Jurkat, Clone E6-1 (cell line): ENCODE data around the gene FOXN4.

ENCODE experiments used
- DNase-seq: peaks from one replicate; pipeline ENCODE4 v3.0.0-alpha.2; 2011; ENCODE audit warnings: low read depth, low spot score
- H3K4me3 ChIP-seq: 2 replicates; pipeline ENCODE4 v1.5.1; 2011; ENCODE audit warnings: mild to moderate bottlenecking, low read length, control low read depth, moderate library complexity

The FOXN4 gene

DNA sequence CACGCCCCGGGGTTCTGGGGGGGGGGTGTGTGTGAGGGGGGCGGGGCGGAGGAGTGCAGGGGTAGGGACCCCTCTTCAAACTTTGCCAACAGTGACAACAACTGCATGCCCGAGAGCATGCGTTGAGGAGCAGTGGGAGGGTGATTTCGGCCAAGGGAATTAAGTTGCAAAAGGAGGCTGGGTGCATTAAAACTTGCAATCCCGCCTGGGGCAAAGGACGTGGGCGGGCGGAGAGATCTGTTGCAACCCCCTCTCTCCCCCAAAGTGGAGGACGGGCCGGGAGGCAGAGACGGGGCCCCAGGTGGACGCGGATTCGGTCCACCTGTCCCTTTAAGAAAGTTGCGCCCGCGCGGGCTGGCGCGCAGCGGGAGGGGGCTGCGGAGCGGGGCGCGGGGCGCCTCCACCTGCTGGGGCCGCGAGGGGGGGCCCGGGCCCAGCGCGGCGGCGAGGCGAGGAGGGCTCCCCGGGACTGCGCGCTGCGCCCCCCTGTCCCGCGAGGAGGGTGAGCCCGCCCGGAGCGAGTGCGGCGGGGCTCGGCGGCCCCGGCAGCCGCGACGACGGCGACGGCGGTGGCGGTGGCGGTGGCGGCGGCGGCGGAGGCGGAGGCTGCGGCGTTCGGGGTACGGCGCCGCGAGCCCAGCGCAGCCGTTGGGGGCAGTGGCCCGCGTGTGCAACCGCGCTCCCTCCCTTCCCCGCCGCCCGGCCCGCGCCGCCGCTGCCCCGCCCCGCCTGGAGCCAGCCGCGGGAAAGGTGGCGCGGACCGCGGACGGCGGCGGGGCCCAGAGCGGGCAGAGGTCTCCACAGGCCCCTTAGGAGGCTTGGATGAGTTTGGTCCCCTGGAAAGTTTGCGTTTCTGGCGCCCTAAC, 530 bp upstream of the FOXN4 start:
- no peak for DNase-seq

DNA sequence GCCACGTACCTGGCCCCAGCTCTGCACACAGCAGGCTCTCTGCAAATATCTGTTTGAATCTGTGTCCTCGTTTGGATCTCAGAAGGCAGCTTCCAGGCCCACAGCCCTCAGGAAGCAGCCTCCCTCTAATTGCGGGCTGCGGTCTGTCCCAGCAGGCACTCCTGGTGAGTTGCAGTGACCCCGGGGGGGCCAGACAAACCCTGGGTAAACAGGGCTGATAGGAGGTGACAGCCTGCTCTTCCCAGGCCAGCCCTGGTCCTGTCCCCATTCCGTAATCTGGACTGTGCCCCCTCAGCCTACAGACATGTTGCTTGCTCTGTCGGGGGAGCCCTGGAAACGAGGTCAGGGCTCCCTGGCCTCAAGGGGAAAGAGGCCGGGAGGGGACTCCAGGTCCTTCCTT, 2.0 kb downstream of the FOXN4 start:
- no peak overlapping the region for H3K4me3 ChIP-seq
- DNase-seq = no peak

More for the DNA sequence above, 530 bp upstream of the FOXN4 start:
- peak overlapping the region; percentile 40 for H3K4me3 ChIP-seq

DNA sequence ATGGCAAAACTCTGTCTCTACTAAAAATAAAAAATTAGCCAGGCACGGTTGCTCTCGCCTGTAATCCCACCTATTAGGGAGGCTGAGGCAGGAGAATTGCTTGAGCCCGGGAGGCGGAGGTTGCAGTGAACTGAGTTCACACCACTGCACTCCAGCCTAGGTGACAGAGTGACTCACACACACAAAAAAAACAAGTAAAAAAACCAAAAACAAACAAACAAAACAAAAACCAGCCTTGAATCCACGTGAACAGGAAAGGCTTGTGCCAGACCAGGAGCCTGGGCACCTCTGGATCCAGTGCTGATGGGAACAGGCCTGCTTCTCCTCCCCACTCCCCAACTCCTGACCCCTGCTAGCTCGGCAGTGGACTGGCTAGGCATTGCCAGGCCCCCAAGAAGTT, 3.5 kb downstream of the FOXN4 start:
- no peak for DNase-seq
- H3K4me3 ChIP-seq = no peak overlapping the region

DNA sequence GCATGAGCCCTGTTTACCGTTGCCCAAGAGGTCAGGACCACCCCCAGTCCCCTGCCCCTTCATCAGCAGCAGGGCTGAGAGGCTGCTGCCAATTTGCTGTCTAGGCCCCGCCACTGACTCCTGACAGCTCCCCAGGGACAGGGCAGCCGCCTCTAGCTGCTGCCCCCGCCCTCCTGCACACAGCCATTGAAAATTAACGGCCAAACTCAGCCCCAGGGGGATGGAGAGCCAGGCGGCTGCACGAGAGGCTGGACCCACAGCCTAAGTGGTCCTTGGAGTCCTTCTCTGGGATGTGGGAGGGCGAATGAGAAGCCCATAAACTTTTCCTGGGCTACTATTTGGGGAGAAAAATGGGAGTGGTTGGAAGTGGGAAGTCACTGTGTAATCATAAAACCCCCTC, 4.6 kb downstream of the FOXN4 start:
- no peak overlapping the region for H3K4me3 ChIP-seq
- DNase-seq = no peak

DNA sequence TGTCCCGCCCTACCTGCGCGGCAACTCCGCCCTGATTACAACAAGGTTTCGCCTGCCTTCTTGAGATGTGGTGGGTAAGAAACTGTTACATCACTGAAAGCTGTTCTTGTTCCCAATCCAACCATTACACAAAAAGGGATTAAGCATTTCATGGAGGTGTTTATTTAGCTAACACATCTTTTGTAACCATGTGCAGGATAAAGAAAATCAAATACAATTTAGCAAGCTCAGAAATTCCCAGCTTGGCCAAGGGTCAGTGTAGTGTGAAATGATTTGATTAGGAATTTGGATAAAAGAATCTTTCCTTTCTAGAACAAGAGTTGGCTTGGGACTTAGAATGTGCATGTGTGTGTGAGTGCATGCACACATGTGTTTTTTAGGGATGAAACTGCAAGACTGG, 6.3 kb downstream of the FOXN4 start:
- no peak for DNase-seq
- H3K4me3 ChIP-seq = no peak overlapping the region

DNA sequence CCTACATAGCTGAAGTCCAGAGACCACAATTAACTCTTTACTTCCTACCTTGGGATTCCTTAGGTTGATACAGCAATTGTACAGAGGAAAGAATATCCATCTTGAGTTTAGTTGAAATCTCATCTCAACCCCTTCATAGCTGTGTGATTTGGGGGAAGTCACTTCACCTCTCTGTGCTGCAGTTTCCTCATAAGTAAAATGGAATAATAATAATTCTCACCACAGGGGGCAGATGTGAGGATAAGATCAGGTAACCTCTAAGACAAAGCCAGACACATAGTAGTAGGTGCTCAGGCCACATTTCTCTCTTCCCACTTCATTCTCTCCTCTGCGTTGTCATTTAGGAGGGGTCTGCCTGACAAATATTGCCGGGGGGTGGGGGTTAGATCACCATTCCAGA, 6.7 kb downstream of the FOXN4 start:
- peak; percentile 28 for DNase-seq
- no peak overlapping the region for H3K4me3 ChIP-seq

DNA sequence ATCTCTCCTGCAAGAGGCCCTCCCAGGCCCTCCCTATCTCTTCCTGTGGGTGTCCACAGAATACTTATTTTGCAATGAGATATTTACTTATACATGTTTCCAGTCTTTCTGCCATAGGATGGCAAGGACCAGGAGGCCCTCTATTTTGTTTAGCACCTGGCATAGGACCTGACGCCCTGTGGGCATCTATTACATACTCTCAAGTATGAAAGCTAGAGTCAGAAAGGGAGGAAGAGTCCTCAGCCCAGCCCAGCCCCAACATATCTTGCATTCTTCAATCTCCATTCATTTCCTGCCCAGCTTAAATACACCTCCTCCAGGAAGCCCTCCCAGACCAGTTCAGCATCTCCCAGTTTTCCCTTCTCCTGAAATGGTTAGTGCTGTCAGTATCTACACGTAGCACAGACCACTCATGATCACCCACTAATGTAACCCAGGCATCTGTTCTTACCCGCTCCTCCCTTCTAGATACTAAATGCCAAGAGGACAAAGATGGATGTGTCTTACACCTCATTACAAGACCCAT, 7.4 kb downstream of the FOXN4 start:
- no peak for DNase-seq
- no peak overlapping the region for H3K4me3 ChIP-seq

DNA sequence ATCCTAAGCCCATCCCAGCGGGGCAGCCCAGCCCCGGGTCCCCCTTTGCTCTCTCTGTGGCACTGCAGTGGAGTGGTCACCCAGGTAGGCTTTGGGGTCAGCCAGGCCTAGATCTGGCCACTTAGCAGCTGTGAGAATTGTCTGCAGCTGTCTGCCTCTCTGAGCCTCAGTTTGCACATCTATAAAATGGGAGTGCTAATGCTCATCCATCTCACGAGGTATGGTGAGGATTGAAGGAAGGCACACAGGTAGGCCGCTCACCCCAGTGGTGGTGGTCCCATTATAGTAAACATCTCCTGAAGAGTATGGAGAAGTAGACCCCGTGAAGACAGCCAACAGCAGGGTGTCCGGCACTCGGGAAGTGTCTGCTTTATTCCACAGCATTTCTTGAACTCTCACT, 9.2 kb downstream of the FOXN4 start:
- H3K4me3 ChIP-seq = no peak overlapping the region
- DNase-seq = no peak

DNA sequence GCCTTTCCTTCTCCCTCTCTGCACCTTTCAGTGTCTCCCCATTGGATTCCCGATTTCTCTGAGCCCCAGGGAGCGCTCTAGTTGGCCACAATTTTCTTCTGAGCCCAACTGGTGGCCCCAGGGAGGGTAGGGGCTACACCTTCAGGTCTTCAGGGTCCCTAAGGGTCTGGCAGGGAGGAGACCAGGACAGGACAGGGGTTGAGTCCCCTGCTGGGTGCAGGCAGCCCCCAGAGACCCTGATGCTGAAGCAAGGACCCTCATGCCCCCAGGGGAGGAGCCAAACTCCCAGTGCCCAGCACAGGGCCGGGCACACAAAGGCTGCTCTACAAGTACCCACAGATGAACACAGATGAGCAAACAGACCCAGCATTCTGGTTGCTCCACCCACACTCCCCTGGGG, 12.7 kb downstream of the FOXN4 start:
- no peak overlapping the region for H3K4me3 ChIP-seq
- DNase-seq = no peak

DNA sequence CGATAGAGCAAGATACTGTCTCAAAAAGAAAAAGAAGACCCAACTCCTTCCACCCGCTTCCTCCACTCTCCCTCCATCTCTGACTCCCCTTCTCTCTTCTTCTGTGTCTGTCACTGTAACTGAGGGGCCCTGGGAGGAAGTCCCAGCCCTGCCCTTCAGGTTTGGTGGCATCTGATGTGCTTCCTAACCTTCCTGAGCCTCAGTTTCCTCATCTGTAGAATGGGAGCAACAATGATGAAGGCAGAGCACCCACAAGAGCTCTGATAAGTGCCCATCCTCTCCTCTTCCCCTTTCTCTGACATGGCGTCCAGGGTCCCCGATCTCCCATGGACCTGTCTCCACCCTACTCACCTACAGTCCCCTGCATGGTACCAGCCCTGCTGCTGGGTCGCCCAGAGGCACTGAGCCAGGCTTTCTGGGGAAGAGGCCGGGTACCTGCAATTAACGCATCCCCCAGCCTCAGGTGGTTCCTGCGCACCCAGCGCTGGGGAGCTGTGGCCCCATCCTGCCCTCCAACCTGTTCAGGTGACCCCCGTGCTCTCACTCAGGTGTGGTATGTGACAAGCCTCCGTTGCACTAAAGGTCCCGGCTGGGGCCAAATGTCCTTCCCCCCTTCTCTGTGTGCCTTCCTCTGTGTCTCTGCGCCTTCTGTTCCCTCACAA, 13.2 kb downstream of the FOXN4 start:
- no peak for DNase-seq
- H3K4me3 ChIP-seq = no peak overlapping the region

DNA sequence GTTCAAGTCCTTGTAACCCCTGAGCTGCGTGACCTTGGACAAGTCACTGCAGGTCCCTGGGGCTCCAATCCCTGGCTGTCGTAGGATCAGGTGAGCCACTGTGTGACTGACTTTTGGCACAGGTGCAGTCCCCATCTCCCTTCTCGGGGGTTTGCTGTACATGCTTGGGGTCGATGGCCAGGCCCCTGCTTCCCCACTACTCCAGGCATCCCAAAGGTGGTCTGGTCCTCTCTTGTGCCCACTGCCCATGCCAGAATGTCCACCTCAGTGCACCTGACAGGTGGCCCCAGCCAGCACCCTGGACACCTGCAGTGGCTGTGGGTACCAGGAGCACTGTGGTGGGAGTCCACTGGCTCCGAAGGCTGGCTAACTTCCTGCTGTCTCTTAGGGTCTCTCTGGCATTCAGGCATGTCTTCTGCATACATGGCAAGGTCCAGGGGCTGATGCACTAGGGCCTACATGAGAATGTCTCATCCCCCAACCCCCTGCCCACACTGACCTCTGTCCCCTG, 14.7 kb downstream of the FOXN4 start:
- no peak overlapping the region for H3K4me3 ChIP-seq
- no peak for DNase-seq

DNA sequence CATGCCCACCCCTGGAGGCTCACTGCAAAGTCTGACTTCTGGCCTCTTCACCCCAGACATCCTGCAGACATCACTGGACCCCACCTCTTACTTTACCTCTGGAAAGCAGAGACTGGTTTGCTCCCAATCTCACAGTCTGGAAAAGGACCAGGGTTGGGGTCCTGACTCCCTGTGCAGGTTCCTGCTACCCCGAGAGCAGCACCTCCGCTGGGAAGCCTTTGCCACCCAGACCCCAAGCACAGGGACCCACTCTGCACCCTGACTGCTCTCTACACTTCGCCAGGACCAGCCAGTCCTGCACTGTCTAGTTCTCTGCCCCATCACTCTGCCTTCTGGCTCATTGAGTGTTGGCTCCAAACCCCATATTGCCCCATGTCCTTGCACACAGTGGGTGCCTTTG, 16.0 kb downstream of the FOXN4 start:
- no peak for DNase-seq
- H3K4me3 ChIP-seq = no peak overlapping the region

DNA sequence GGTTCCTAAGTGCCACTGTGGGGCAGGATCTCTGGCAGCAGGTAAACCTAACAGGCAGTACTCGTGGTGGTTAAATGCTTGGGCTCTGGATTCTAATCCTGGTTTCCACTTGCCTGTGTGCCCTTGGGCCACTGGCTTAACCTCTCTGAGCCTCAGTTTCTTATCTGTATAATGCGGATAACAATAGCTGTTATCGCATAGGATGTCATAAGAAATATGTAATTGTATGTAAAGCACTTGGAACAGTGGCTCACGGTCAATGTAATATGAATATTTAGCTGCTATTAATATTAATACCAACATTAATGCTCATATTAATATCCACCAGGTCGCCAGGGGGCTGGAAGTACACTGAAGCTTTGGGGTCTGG, 16.8 kb downstream of the FOXN4 start:
- DNase-seq = no peak
- H3K4me3 ChIP-seq = no peak overlapping the region

DNA sequence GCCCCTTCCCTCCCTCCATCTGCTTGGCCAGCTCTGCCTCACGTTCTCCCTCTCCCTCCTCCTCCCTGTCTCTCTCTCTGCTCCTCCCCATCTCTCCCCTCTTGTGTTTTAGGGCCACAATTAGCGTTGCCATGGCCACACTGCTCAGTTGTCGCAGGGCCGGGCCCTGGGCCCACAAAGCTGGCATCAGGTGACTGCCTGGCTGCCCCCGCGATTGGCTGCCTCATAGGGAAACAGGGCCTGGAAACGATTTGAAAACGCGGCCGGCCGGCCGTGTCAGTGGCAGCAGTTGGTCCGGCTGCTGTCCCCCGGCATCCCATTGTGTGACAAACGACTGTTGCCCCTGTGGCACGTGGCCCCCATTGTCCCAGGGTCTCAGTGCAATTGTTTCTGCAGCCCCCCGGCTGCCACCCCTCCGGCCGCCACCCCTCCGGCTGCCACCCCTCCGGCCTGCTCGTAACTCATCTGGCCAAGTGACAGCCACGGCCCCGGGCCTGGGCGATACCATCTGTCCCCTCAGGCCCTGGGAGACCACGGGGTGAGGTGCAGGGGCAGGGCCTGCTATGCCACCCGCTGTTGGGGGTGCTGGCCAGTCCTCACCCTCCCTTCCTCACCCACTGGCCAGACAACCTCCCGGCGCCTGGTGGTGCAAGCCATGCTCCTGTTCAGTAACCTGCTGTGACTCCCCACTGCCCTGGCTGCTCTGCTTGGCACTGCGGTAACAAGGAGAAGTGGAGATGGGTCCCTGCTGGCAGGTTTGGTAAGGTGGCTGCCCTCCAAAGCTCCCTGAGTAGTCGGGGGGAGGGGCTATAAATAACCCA, 17.4 kb downstream of the FOXN4 start:
- H3K4me3 ChIP-seq = no peak overlapping the region
- DNase-seq = no peak

DNA sequence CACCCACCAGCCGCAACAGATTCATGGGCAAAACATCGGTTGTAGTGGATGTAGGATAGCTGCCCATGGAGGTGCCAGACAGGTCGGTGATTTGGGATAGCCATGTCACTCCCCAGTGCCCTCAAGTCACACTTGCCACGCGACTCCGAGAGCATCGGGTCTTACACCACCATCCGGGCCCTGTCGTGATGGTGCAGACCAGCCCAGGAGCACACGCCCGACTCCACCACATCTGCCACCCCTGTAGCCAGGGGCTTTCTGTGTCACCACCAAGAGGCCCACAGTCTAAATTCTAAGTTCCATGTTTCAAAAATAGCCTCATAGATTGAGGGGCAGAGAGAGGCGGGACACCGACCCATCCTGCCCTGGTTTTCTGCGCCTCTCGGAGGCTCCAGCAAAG, 18.0 kb downstream of the FOXN4 start:
- H3K4me3 ChIP-seq = no peak overlapping the region
- no peak for DNase-seq

DNA sequence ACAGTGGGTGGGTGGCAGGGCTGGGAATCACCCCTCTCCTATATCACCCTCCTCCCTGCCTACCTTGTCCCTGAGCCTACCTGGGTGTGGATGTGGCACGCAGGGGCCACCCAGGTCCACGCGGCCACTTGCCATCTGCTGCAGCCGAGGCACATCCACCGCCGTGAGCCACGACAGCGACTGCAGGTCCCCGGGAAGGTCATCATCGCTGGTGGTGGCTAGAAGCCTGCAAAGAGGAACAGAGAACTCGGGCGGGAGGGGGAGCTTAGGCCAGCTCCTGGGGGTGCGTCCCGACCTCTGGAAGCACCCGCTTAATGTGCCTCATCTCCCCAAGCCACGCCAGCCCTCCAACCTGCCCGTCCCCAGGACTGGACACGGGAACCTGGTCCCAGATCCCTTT, 19.0 kb downstream of the FOXN4 start:
- no peak overlapping the region for H3K4me3 ChIP-seq
- no peak for DNase-seq

DNA sequence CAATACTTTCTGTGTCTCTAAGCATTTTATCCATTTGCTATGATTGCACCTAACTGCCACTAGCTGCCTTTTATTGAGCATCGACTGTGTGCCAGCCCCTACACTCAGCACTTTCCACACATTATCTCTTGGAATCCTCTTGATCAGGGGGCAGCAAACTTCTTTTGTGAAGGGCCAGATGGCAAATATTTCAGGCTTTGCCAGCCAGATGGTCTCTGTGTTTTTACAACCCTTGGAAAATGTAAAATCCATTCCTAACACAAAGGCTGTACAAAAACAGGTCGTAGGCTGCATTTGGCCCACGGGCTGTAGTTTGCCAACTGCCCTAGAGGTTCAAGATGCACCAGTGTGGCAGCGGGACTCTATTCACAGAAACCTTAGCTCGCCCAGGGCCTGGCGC, 19.5 kb downstream of the FOXN4 start:
- DNase-seq = no peak

DNA sequence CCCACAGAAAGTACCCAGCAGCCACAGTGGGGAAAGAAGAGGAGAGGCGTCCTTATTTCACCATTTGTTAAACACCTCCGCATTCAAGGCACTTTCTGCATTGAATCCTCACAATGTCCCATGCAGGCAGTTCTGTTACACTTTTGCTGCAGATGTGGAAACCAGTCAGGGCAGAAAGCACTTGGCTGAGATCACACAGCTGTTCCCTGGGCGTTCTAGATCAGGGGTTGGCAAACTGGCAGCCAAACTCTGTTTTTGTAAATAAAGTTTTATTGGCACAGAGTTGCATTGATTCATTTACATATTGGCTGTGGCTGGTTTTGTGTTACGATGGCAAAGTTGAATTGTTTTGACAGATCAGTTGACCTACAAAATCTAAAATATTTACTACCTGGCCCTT, 20.1 kb downstream of the FOXN4 start:
- DNase-seq = no peak
- H3K4me3 ChIP-seq = no peak overlapping the region

More for the DNA sequence above, 19.5 kb downstream of the FOXN4 start:
- H3K4me3 ChIP-seq = no peak overlapping the region

DNA sequence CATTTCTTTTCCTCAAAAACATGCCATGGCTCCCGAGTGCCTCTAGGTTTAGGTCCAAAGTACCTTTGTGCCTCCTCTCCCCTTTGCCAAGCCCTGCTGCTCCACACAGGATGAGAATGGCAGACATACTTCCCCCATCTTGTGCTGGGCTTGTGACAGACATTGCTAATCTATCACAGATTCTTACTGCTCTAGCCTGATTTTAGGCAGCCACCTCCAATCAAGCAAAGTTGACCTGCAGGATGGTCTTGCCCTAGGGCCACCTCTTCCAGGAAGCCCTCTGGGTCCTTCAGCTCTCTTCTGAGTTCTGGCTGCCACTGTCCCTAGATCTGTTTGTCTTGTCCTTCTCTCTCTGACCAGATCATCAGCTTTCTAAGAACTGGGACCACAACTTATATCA, 20.5 kb downstream of the FOXN4 start:
- no peak for DNase-seq
- no peak overlapping the region for H3K4me3 ChIP-seq
